ENCODE data around the gene RECK.

RECK gene

DNA sequence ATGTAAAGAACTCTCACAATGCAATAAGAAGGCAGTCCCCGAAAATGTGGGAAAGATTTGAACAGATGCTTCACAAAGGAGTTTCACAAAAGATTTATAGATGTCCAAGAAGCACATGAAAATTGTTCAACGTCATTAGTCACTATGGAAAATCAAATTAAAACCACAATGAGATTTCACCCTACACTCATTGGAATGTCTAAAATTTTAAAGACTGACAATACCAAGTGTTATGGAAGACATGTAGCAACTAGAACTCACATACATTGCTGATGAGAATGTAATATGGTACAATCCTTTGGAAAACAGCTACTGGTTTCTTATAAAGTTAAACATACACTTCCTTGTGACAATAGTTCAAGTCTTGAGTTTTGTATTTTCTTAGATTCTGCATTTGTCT is 11.0 kb upstream of the RECK start:
- Histone ChIP-seq H3K9ac (no peak overlapping the region), H3K27me3 (ENCODE audit: control insufficient read depth, insufficient read depth, low read length) (no peaks in the 10 kb centered on the region), H3K4me3 (ENCODE audit: low read depth, low read length) (no peak overlapping the region), H3K9me3 (ENCODE audit: control insufficient read depth, low read length) (no peaks in the 10 kb centered on the region), H3K36me3 (ENCODE audit: control insufficient read depth, insufficient read depth, low read length) (no peaks in the 10 kb centered on the region), H3K4me1 (no peaks in the 10 kb centered on the region), H2AFZ (no peak overlapping the region), H3K79me2 (no peaks in the 10 kb centered on the region), H3K4me2 (ENCODE audit: low read length) (no peak overlapping the region), H3K27ac (no peak overlapping the region)
- TF ChIP-seq, protein P1, sequence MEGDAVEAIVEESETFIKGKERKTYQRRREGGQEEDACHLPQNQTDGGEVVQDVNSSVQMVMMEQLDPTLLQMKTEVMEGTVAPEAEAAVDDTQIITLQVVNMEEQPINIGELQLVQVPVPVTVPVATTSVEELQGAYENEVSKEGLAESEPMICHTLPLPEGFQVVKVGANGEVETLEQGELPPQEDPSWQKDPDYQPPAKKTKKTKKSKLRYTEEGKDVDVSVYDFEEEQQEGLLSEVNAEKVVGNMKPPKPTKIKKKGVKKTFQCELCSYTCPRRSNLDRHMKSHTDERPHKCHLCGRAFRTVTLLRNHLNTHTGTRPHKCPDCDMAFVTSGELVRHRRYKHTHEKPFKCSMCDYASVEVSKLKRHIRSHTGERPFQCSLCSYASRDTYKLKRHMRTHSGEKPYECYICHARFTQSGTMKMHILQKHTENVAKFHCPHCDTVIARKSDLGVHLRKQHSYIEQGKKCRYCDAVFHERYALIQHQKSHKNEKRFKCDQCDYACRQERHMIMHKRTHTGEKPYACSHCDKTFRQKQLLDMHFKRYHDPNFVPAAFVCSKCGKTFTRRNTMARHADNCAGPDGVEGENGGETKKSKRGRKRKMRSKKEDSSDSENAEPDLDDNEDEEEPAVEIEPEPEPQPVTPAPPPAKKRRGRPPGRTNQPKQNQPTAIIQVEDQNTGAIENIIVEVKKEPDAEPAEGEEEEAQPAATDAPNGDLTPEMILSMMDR (IDR thresholded peaks at IDR 0.05): no peak

DNA sequence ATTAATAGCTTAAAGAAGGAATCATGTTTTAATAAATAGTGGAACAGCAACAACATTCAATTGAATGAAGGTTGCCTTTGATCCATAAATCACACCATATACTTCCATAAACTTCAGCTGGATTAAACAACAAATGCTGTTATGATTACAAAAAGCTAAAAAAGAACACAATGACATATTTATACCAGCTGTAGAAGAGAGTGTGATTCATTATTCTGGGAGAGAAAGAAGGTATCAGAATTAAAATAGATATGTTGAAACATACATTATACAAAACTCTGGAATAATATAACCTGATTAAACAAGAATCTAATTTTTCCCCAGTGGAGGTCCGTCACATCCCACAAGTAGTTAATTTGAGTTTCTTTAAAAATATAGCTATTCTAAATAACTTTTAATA is 7.5 kb upstream of the RECK start:
- no peak overlapping the region for H3K4me3 ChIP-seq (ENCODE audit: low read depth, low read length)
- TF ChIP-seq, protein P1 (IDR thresholded peaks at IDR 0.05): no peak
- H2AFZ ChIP-seq: no peak overlapping the region
- H3K4me1 ChIP-seq: no peaks in the 10 kb centered on the region
- H3K9me3 ChIP-seq (ENCODE audit: control insufficient read depth, low read length): no peaks in the 10 kb centered on the region
- H3K27ac ChIP-seq: no peak overlapping the region
- no peaks in the 10 kb centered on the region for H3K79me2 ChIP-seq
- no peaks in the 10 kb centered on the region for H3K27me3 ChIP-seq (ENCODE audit: control insufficient read depth, insufficient read depth, low read length)
- H3K36me3 ChIP-seq (ENCODE audit: control insufficient read depth, insufficient read depth, low read length): no peaks in the 10 kb centered on the region
- no peak overlapping the region for H3K4me2 ChIP-seq (ENCODE audit: low read length)
- no peak overlapping the region for H3K9ac ChIP-seq

DNA sequence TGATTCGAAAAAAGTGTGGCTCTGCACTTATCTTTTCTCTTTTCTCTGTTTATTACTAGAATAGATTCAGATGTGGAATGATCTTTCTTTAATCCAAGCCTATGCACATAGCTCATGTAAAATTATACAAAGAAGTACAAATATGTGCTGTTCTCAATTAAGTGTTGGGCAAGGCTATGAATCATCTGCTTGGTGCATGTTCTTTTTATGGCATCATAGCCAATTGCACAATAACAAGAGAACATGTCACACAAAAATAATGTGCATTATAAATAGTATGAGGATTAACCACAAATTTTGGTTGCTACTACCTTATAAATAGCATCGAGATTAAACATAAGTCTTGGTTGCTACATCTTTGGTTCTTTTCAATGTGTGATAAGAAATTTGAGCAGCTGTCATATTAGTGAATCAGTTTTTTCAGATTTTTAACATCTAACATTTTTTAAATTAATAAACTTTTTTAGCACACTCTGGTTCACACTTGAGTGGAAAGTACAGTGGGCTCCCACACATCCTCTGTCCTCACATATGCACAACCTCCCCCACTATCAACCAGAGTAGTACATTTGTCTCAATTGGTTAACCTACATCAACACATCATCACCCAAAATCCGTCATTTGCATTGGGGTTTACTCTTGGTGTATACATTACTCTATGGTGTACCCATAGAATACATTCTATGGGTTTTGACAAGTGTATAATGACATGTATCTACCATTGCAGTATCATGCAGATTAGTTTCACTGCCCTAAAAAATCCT is 6.8 kb upstream of the RECK start:
- no peaks in the 10 kb centered on the region for H3K79me2 ChIP-seq
- TF ChIP-seq, protein P1 (IDR thresholded peaks at IDR 0.05): no peak

DNA sequence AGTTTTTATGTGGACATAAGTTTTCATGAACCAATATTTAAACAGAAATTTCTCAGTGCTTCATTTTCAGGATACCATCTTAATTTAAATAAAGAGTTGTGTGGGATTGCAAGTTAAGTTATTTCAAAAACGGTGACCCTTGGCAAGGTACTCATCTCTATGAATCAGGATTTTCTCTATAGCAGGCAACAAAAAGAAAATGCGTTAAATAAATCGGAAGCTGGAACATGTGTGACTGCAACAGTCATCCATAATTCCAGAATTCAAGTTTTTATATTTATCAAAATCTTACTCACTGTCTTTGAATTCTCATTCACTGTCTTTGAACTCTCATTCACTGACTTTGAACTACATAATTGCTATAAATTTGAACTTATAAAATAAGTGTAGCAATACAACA is 5.8 kb upstream of the RECK start:
- no peak overlapping the region for H2AFZ ChIP-seq
- H3K79me2 ChIP-seq: no peaks in the 10 kb centered on the region
- H3K9ac ChIP-seq: no peak overlapping the region
- no peaks in the 10 kb centered on the region for H3K9me3 ChIP-seq (ENCODE audit: control insufficient read depth, low read length)
- H3K36me3 ChIP-seq (ENCODE audit: control insufficient read depth, insufficient read depth, low read length): no peaks in the 10 kb centered on the region
- no peaks in the 10 kb centered on the region for H3K4me1 ChIP-seq
- no peak overlapping the region for H3K4me3 ChIP-seq (ENCODE audit: low read depth, low read length)
- no peak overlapping the region for H3K27ac ChIP-seq
- H3K27me3 ChIP-seq (ENCODE audit: control insufficient read depth, insufficient read depth, low read length): no peaks in the 10 kb centered on the region
- TF ChIP-seq, protein P1 (IDR thresholded peaks at IDR 0.05): no peak
- H3K4me2 ChIP-seq (ENCODE audit: low read length): no peak overlapping the region

More for the DNA sequence above, 6.8 kb upstream of the RECK start:
- H3K9ac ChIP-seq: no peak overlapping the region
- H2AFZ ChIP-seq: no peak overlapping the region
- no peaks in the 10 kb centered on the region for H3K9me3 ChIP-seq (ENCODE audit: control insufficient read depth, low read length)
- no peaks in the 10 kb centered on the region for H3K27me3 ChIP-seq (ENCODE audit: control insufficient read depth, insufficient read depth, low read length)
- H3K36me3 ChIP-seq (ENCODE audit: control insufficient read depth, insufficient read depth, low read length): no peaks in the 10 kb centered on the region
- H3K4me1 ChIP-seq: no peaks in the 10 kb centered on the region
- H3K4me3 ChIP-seq (ENCODE audit: low read depth, low read length): no peak overlapping the region
- H3K4me2 ChIP-seq (ENCODE audit: low read length): no peak overlapping the region
- no peak overlapping the region for H3K27ac ChIP-seq
